Measurements from ENCODE around the gene APBA2. TPM values are rescaled to one million over a fixed set of nuclear protein-coding genes. Genes with fewer than 3 reads are reported as not detected.

Gene APBA2
- polyA plus RNA-seq, 1 donor (not counting 4 experiments of a cell fraction or from before 2014, with no cell fraction given): 5.5 TPM

GRCh38 chr15:29056839-29057450 lies 171.2 kb downstream of the APBA2 start:
- no peak for FAIRE-seq
- Histone ChIP-seq H2AFZ (ENCODE audit: control insufficient read depth, low read length) (no peak overlapping the region), H3K36me3 (ENCODE audit: control insufficient read depth in 2 of 2, extremely low read depth in 1 of 2, insufficient read depth in 2 of 2, low read length in 2 of 2) (no peaks in the 10 kb centered on the region), H3K9me3 (ENCODE audit: control insufficient read depth, low read depth, low read length) (peaks cover 10% of the 10 kb centered on the region), H4K20me1 (ENCODE audit: control insufficient read depth, extremely low read depth, insufficient read depth, low read length) (no peaks in the 10 kb centered on the region), H3K4me2 (ENCODE audit: control insufficient read depth, extremely low read depth, insufficient read depth, low read depth, low read length) (no peak overlapping the region), H3K9me1 (ENCODE audit: control insufficient read depth, extremely low read depth, insufficient read depth, low read length) (no peaks in the 10 kb centered on the region), H3K9ac (ENCODE audit: control insufficient read depth, extremely low read depth, insufficient read depth, low read length) (no peak overlapping the region), H3K27me3 (ENCODE audit: control insufficient read depth, extremely low read depth, insufficient read depth, low read length) (no peaks in the 10 kb centered on the region), H3K27ac (ENCODE audit: control insufficient read depth, insufficient read depth, low read length) (no peak overlapping the region), H3K4me1 (ENCODE audit: control insufficient read depth, extremely low read depth, insufficient read depth, low read length) (no peaks in the 10 kb centered on the region), H3K4me3 (ENCODE audit: control insufficient read depth in 2 of 3, extremely low read depth in 1 of 3, insufficient read depth in 2 of 3, low read depth in 1 of 3, low read length in 3 of 3) (no peak overlapping the region), H3K79me2 (ENCODE audit: control insufficient read depth, insufficient read depth, low read length) (no peaks in the 10 kb centered on the region)
- DNase-seq (ENCODE audit: low read depth, low spot score): no peak
- dilution Hi-C loops (cut with MboI; ENCODE audit: extremely low pct_ligation_motif_present, low sequenced_read_pairs): no loop called here
- TF ChIP-seq CTCF (optimal IDR thresholded peaks at IDR 0.05 in 1 of 3, IDR thresholded peaks at IDR 0.05 in 1 of 3, conservative IDR thresholded peaks at IDR 0.05 in 1 of 3; ENCODE audit: extremely low read depth in 1 of 3, insufficient read depth in 2 of 3, low read length in 3 of 3) (no peak), EZH2 (IDR thresholded peaks at IDR 0.05; ENCODE audit: low read length) (no peak)

GRCh38 chr15:29057856-29058255 lies 172.1 kb downstream of the APBA2 start:
- Histone ChIP-seq H3K27ac (ENCODE audit: control insufficient read depth, insufficient read depth, low read length) (no peak overlapping the region), H3K9me1 (ENCODE audit: control insufficient read depth, extremely low read depth, insufficient read depth, low read length) (no peaks in the 10 kb centered on the region), H3K4me3 (ENCODE audit: control insufficient read depth in 2 of 3, extremely low read depth in 1 of 3, insufficient read depth in 2 of 3, low read depth in 1 of 3, low read length in 3 of 3) (no peak overlapping the region), H3K79me2 (ENCODE audit: control insufficient read depth, insufficient read depth, low read length) (no peaks in the 10 kb centered on the region), H3K4me1 (ENCODE audit: control insufficient read depth, extremely low read depth, insufficient read depth, low read length) (no peaks in the 10 kb centered on the region), H4K20me1 (ENCODE audit: control insufficient read depth, extremely low read depth, insufficient read depth, low read length) (no peaks in the 10 kb centered on the region), H2AFZ (ENCODE audit: control insufficient read depth, low read length) (no peak overlapping the region), H3K9ac (ENCODE audit: control insufficient read depth, extremely low read depth, insufficient read depth, low read length) (no peak overlapping the region), H3K4me2 (ENCODE audit: control insufficient read depth, extremely low read depth, insufficient read depth, low read depth, low read length) (no peak overlapping the region), H3K9me3 (ENCODE audit: control insufficient read depth, low read depth, low read length) (peaks cover 9% of the 10 kb centered on the region), H3K27me3 (ENCODE audit: control insufficient read depth, extremely low read depth, insufficient read depth, low read length) (no peaks in the 10 kb centered on the region), H3K36me3 (ENCODE audit: control insufficient read depth in 2 of 2, extremely low read depth in 1 of 2, insufficient read depth in 2 of 2, low read length in 2 of 2) (no peaks in the 10 kb centered on the region)
- no peak for DNase-seq (ENCODE audit: low read depth, low spot score)
- dilution Hi-C loops (cut with MboI; ENCODE audit: extremely low pct_ligation_motif_present, low sequenced_read_pairs): no loop called here
- no peak for FAIRE-seq
- TF ChIP-seq EZH2 (IDR thresholded peaks at IDR 0.05; ENCODE audit: low read length) (no peak), CTCF (optimal IDR thresholded peaks at IDR 0.05 in 1 of 3, IDR thresholded peaks at IDR 0.05 in 1 of 3, conservative IDR thresholded peaks at IDR 0.05 in 1 of 3; ENCODE audit: extremely low read depth in 1 of 3, insufficient read depth in 2 of 3, low read length in 3 of 3) (no peak)
